ENCODE results near the gene KCNT2. TPM values are rescaled to one million over a fixed set of nuclear protein-coding genes. Genes with fewer than 3 reads are reported as not detected.

Gene KCNT2
- total RNA-seq, 4 donors from 2014 or later: 1.6 to 20.9 (median 8.9) TPM

DNA sequence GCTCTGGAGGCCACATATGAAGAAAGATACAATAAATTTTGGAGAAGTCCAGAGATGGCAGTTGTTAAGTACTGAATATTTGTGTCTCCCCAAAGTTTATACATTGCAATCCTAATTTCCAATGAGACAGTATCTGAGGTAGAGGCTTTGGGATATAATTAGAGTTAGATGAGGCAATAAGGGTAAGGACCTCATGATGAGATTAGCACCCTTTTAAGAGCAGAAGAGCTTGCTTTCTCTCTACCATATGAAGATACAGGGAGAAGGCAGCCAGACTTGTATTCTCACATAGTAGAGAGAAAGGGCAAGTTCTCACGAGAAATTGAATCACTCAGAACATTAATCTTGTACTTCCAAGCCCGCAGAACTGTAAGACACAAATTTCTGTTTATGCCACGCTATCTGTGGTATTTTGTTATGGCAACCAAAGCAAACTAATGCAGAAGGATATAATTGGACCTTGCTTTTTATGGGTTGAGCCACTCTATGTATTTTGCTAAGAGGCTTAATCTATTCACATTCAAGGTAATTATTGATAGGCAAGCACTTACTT lies 430.1 kb downstream of the KCNT2 start:
- no peak for DNase-seq (ENCODE audit: low spot score)
- no peak for ATAC-seq (ENCODE audit: low FRiP score)
- TF ChIP-seq, protein P1, sequence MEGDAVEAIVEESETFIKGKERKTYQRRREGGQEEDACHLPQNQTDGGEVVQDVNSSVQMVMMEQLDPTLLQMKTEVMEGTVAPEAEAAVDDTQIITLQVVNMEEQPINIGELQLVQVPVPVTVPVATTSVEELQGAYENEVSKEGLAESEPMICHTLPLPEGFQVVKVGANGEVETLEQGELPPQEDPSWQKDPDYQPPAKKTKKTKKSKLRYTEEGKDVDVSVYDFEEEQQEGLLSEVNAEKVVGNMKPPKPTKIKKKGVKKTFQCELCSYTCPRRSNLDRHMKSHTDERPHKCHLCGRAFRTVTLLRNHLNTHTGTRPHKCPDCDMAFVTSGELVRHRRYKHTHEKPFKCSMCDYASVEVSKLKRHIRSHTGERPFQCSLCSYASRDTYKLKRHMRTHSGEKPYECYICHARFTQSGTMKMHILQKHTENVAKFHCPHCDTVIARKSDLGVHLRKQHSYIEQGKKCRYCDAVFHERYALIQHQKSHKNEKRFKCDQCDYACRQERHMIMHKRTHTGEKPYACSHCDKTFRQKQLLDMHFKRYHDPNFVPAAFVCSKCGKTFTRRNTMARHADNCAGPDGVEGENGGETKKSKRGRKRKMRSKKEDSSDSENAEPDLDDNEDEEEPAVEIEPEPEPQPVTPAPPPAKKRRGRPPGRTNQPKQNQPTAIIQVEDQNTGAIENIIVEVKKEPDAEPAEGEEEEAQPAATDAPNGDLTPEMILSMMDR (IDR thresholded peaks at IDR 0.05): no peak

Small RNA genes lying within 50 kb of the gene (small RNA-seq; reads per million reads assigned to genes)
- not detected for gene MIR4735

Other genes starting within 250 kb of the KCNT2 start
- 100 to 1,000 TPM in 3 of 4 donors, 10 to 100 TPM in 1; 65.1 to 285 (median 127) TPM for gene CFH, start 43.6 kb upstream of the KCNT2 start, total RNA-seq
- gene CFHR3, start 166.4 kb upstream of the KCNT2 start, total RNA-seq: under 1 TPM in 2 of 4 donors, not detected in 2; 0.28 to 0.72 TPM
- under 1 TPM in 1 of 4 donors, not detected in 3; 0.84 TPM for gene CFHR1, start 211.3 kb upstream of the KCNT2 start, total RNA-seq